ENCODE data around the gene GAPVD1.

DNA sequence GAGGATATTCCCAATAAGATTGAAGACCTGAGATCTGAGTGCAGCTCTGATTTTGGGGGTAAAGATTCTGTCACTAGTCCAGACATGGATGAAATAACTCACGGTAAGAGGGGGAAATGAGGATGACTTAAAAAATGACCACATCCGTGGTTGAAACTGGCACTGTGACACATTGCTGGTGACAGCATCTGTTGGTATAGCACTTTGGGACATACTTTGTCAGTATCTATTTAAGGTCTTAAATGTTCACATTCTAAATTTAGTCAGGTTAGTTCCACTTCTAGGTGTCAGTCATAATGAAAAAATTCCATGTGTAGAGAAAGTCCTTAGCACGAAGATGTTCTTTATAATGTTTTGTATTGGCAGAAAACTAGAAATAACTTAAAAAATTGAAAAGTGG lies 70.9 kb downstream of the GAPVD1 start:
- TF ChIP-seq, protein P1, sequence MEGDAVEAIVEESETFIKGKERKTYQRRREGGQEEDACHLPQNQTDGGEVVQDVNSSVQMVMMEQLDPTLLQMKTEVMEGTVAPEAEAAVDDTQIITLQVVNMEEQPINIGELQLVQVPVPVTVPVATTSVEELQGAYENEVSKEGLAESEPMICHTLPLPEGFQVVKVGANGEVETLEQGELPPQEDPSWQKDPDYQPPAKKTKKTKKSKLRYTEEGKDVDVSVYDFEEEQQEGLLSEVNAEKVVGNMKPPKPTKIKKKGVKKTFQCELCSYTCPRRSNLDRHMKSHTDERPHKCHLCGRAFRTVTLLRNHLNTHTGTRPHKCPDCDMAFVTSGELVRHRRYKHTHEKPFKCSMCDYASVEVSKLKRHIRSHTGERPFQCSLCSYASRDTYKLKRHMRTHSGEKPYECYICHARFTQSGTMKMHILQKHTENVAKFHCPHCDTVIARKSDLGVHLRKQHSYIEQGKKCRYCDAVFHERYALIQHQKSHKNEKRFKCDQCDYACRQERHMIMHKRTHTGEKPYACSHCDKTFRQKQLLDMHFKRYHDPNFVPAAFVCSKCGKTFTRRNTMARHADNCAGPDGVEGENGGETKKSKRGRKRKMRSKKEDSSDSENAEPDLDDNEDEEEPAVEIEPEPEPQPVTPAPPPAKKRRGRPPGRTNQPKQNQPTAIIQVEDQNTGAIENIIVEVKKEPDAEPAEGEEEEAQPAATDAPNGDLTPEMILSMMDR (IDR thresholded peaks at IDR 0.05), result no peak
- TF ChIP-seq POLR2A (IDR thresholded peaks at IDR 0.05), result no peak

Measured in breast epithelium (tissue), 3 donors.